ENCODE measurements around the gene FAM186B.

FAM186B gene

GRCh38 chr12:49543221-49543913 lies 62.1 kb downstream of the FAM186B start:
- TF ChIP-seq, protein P1, sequence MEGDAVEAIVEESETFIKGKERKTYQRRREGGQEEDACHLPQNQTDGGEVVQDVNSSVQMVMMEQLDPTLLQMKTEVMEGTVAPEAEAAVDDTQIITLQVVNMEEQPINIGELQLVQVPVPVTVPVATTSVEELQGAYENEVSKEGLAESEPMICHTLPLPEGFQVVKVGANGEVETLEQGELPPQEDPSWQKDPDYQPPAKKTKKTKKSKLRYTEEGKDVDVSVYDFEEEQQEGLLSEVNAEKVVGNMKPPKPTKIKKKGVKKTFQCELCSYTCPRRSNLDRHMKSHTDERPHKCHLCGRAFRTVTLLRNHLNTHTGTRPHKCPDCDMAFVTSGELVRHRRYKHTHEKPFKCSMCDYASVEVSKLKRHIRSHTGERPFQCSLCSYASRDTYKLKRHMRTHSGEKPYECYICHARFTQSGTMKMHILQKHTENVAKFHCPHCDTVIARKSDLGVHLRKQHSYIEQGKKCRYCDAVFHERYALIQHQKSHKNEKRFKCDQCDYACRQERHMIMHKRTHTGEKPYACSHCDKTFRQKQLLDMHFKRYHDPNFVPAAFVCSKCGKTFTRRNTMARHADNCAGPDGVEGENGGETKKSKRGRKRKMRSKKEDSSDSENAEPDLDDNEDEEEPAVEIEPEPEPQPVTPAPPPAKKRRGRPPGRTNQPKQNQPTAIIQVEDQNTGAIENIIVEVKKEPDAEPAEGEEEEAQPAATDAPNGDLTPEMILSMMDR (IDR thresholded peaks at IDR 0.05; ENCODE audit: unreplicated experiment in 3 of 3) = no peak
- Mint-ChIP-seq H3K9me3 (no peaks in the 10 kb centered on the region), H3K27me3 (ENCODE audit: low read depth) (peaks cover 89% of the 10 kb centered on the region), H3K4me1 (peaks cover 12% of the 10 kb centered on the region), H3K4me3 (no peak overlapping the region), H3K36me3 (ENCODE audit: low read depth) (no peaks in the 10 kb centered on the region), H3K27ac (no peak overlapping the region)

GRCh38 chr12:49542592-49543160 lies 62.8 kb downstream of the FAM186B start:
- H3K36me3 Mint-ChIP-seq (ENCODE audit: low read depth) = no peaks in the 10 kb centered on the region
- H3K4me1 Mint-ChIP-seq = peaks cover 9% of the 10 kb centered on the region

GRCh38 chr12:49541911-49542505 lies 63.4 kb downstream of the FAM186B start:
- Mint-ChIP-seq H3K9me3 (no peaks in the 10 kb centered on the region), H3K4me3 (peak overlapping the region in 2 of 3 experiments; percentile 22 to 36), H3K27me3 (ENCODE audit: low read depth) (peaks cover 89% of the 10 kb centered on the region), H3K27ac (no peak overlapping the region), H3K36me3 (ENCODE audit: low read depth) (no peaks in the 10 kb centered on the region), H3K4me1 (peaks cover 13% of the 10 kb centered on the region)
- TF ChIP-seq, protein P1 (IDR thresholded peaks at IDR 0.05; ENCODE audit: unreplicated experiment in 3 of 3) = no peak

More at GRCh38 chr12:49542592-49543160, 62.8 kb downstream of the FAM186B start:
- TF ChIP-seq, protein P1 (IDR thresholded peaks at IDR 0.05; ENCODE audit: unreplicated experiment in 3 of 3) = no peak
- Mint-ChIP-seq H3K27ac (no peak overlapping the region), H3K27me3 (ENCODE audit: low read depth) (peaks cover 89% of the 10 kb centered on the region), H3K4me3 (peak overlapping the region in 1 of 3 experiments; percentile 23), H3K9me3 (no peaks in the 10 kb centered on the region)

DNA sequence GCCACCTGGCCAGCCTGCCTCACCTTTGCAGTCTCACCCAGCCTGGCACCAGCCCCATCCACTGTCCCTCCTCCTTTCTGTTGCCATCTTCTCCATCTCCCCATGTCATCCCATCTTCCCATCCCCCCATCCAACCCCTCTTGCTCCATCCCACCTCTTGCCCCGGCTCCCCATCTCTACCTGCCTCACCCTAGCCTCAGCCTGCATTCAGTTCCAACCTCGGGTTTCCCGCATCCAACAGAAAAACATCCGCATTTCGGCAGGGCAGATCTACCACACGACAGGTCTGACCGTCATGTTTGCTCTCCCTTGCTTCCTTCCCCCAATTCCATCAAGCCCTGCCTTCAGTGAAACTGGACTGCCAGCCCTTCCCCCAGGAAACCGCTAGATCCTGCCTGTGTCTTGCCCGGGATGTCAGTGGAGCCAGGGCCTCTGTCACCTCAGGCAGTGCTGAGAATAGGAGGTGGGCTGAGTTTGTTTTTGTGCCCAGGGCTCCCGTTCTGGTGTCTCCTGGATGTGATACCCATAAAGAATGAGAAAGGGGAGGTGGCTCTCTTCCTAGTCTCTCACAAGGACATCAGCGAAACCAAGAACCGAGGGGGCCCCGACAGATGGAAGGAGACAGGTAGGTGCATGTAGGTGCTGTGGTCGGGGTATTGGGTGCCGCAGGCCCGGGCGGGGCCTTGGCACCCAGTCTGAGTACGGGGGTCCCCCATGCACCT lies 64.1 kb downstream of the FAM186B start:
- peak overlapping the region; percentile 1 to 47 (median 9) for H3K4me3 Mint-ChIP-seq
- peaks cover 92% of the 10 kb centered on the region for H3K27me3 Mint-ChIP-seq (ENCODE audit: low read depth)
- H3K36me3 Mint-ChIP-seq (ENCODE audit: low read depth) = no peaks in the 10 kb centered on the region
- TF ChIP-seq, protein P1 (IDR thresholded peaks at IDR 0.05; ENCODE audit: unreplicated experiment in 3 of 3) = no peak
- H3K4me1 Mint-ChIP-seq = peaks cover 16% of the 10 kb centered on the region
- no peaks in the 10 kb centered on the region for H3K9me3 Mint-ChIP-seq
- no peak overlapping the region for H3K27ac Mint-ChIP-seq

GRCh38 chr12:49540229-49541139 lies 65.0 kb downstream of the FAM186B start:
- Mint-ChIP-seq H3K27ac (peak overlapping the region in 1 of 3 experiments; percentile 27), H3K9me3 (no peaks in the 10 kb centered on the region), H3K4me1 (peaks cover 16% of the 10 kb centered on the region), H3K4me3 (peak overlapping the region; percentile 67 to 77 (median 68)), H3K27me3 (ENCODE audit: low read depth) (peaks cover 92% of the 10 kb centered on the region), H3K36me3 (ENCODE audit: low read depth) (no peaks in the 10 kb centered on the region)
- TF ChIP-seq, protein P1 (IDR thresholded peaks at IDR 0.05; ENCODE audit: unreplicated experiment in 3 of 3) = no peak

All from nephron (organoid).